ENCODE results near the gene ZNF835.
A peak's percentile ranks its signal among the peaks of the same experiment; 100 is the strongest.
"Not testable (repeated sequence)": the region's sequence is repeated elsewhere in the genome, so short reads cannot be mapped to it uniquely, and the experiment has no call there.

The ZNF835 gene

DNA sequence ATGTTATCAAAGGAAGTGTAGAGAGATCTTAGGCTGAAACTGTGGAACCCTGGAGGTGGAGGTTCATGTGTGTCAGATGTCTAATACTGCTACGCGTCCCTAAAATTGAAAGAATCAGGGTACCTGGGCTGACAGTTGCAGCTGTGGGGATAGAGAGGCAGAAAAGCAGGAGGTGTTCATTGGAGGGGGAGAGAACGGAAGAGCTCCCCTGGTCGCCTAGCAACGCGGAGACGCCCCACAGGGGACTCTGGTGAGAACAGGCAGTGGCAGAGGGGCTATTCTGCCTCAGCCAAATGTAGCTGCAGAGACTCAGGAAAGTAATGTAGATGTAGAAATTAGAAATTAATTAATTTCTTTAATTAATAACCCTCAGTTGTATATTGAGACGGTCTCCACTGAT, 10.1 kb upstream of the ZNF835 start:
- H3K27ac ChIP-seq: no peak overlapping the region
- TF ChIP-seq, protein P1, sequence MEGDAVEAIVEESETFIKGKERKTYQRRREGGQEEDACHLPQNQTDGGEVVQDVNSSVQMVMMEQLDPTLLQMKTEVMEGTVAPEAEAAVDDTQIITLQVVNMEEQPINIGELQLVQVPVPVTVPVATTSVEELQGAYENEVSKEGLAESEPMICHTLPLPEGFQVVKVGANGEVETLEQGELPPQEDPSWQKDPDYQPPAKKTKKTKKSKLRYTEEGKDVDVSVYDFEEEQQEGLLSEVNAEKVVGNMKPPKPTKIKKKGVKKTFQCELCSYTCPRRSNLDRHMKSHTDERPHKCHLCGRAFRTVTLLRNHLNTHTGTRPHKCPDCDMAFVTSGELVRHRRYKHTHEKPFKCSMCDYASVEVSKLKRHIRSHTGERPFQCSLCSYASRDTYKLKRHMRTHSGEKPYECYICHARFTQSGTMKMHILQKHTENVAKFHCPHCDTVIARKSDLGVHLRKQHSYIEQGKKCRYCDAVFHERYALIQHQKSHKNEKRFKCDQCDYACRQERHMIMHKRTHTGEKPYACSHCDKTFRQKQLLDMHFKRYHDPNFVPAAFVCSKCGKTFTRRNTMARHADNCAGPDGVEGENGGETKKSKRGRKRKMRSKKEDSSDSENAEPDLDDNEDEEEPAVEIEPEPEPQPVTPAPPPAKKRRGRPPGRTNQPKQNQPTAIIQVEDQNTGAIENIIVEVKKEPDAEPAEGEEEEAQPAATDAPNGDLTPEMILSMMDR (conservative IDR thresholded peaks at IDR 0.05): no peak

DNA sequence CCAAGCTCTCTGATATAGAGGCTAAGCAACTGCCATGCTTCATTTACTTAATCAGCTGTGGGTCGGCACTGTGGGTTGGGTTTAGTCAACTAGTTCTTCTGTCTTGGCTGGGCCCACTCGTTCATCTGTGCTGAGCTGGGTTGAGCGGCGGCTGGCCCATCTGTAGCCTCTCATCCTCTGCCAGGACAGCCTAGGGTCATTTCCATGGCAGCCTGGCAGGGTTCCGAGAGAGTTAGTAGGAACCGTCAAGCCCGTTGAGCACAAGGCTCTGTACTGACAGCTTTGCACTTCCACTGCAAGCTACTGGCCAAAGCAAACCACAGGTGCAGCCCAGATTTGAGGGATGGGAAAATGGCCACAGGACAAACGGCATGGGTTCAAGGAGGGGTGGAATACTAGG, 6.6 kb upstream of the ZNF835 start:
- TF ChIP-seq, protein P1 (conservative IDR thresholded peaks at IDR 0.05): no peak
- no peak overlapping the region for H3K27ac ChIP-seq

GRCh38 chr19:56672610-56673009, 1.1 kb upstream of the ZNF835 start:
- not testable (repeated sequence) for H3K27ac ChIP-seq

DNA sequence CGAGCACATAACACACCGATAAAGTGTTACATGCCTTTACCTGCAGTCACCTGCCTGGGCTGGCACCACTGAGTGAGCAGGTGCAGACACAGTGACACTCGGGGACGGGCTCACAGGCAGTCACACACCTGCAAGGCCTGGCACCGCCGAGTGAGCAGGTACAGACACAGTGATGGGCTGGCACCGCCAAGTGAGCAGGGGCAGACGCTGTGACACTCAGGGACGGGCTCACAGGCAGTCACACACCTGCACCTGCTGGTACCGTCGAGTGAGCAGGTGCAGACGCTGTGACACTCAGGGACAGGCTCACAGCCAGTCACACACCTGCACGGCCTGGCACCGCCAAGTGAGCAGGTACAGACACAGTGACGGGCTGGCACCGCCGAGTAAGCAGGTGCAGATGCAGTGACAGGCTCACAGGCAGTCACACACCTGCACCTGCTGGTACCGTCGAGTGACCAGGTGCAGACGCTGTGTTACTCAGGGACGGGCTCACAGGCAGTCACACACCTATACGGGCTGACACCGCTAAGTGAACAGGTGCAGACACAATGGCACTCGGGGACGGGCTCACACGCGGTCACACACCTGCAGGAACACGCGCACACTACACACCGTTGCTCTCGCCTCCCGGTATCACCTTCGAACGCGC, 470 bp downstream of the ZNF835 start:
- H3K27ac ChIP-seq: peak overlapping the region; percentile 71
- TF ChIP-seq, protein P1 (conservative IDR thresholded peaks at IDR 0.05): no peak

DNA sequence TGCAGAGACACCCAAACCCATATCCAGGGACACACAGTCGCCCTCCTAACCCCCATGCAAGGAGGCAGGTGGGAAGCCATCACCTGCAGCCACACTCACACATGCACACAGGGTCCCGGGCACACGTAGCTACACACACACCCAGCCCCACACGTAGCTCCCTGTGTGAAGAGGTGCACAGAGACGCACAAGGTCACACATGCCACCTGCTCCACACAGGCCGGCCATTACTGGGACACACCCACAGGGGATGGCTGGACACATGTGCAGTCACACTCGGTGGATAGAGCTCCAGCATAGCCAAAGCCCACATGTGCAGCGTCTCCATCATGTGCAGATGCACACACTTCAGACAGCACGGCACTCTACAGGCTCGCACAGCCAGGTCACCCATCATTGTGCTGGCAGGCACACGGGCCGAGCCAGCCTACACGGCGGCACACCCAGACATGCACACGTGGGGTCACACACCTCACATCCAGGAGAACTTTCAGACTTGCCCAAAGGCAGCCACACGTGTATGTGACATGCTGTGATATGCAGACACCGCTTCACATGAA, 1.1 kb downstream of the ZNF835 start:
- H3K27ac ChIP-seq: peak overlapping the region; percentile 71
- TF ChIP-seq, protein P1 (conservative IDR thresholded peaks at IDR 0.05): no peak

DNA sequence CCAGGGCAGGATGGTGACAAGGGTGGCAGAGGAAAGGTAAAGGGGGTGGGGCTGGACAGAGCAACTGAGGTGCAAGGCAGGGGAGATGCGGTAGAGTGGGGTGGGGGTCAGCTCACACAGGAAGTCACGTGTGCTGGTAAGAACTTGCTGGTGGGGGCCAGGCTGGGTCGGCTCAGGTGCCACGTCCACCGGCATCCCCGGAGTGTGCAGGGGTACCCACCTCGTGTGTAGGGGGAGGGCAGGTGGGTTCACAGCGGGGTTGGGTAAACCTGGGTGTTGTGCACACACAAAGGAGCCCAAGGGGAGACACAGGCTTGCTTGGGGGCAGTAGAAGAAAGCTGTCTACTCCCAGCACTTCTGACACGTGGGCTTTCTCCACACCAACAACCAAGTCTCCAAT, 2.9 kb downstream of the ZNF835 start:
- TF ChIP-seq, protein P1 (conservative IDR thresholded peaks at IDR 0.05): no peak

GRCh38 chr19:56667311-56667870, 4.2 kb downstream of the ZNF835 start:
- TF ChIP-seq, protein P1 (conservative IDR thresholded peaks at IDR 0.05): no peak
- no peak overlapping the region for H3K27ac ChIP-seq

More for the DNA sequence above, 2.9 kb downstream of the ZNF835 start:
- no peak overlapping the region for H3K27ac ChIP-seq

GRCh38 chr19:56664511-56664910, 7.0 kb downstream of the ZNF835 start:
- TF ChIP-seq, protein P1 (conservative IDR thresholded peaks at IDR 0.05): no peak
- H3K27ac ChIP-seq: no peak overlapping the region

All from VCaP (cell line).